GM04504 (cell line): ENCODE data around the gene EVL.
A peak's percentile ranks its signal among the peaks of the same experiment; 100 is the strongest.
"Not testable (repeated sequence)": the region's sequence is repeated elsewhere in the genome, so short reads cannot be mapped to it uniquely, and the experiment has no call there.

Experiments
- DNase-seq: peaks from one replicate; pipeline ENCODE4 v3.0.0-alpha.2; 2012; ENCODE audit warnings: low read depth

The EVL gene

GRCh38 chr14:100039903-100040302 is 25.3 kb upstream of the EVL start:
- DNase-seq = no peak

GRCh38 chr14:100041271-100041670 is 24.0 kb upstream of the EVL start:
- DNase-seq = no peak

GRCh38 chr14:100042286-100042685 is 22.9 kb upstream of the EVL start:
- DNase-seq = no peak

GRCh38 chr14:100045642-100046344 is 19.4 kb upstream of the EVL start:
- no peak for DNase-seq

- no peak for DNase-seq
Measured at GRCh38 chr14:100047600-100047999, 17.6 kb upstream of the EVL start.

- no peak for DNase-seq
Measured at GRCh38 chr14:100048786-100049185, 16.4 kb upstream of the EVL start.

GRCh38 chr14:100049220-100049619 is 16.0 kb upstream of the EVL start:
- DNase-seq = peak; percentile 62

GRCh38 chr14:100051103-100051502 is 14.1 kb upstream of the EVL start:
- no peak for DNase-seq

GRCh38 chr14:100051543-100051942 is 13.7 kb upstream of the EVL start:
- DNase-seq = no peak

GRCh38 chr14:100052819-100053218 is 12.4 kb upstream of the EVL start:
- no peak for DNase-seq

GRCh38 chr14:100054316-100055075 is 10.7 kb upstream of the EVL start:
- no peak for DNase-seq

- DNase-seq = no peak
Measured at GRCh38 chr14:100056431-100056830, 8.8 kb upstream of the EVL start.

- no peak for DNase-seq
Measured at GRCh38 chr14:100056964-100057795, 8.0 kb upstream of the EVL start.

- no peak for DNase-seq
Measured at GRCh38 chr14:100058777-100059437, 6.3 kb upstream of the EVL start.

GRCh38 chr14:100059438-100059781 is 5.8 kb upstream of the EVL start:
- no peak for DNase-seq

- no peak for DNase-seq
Measured at GRCh38 chr14:100060760-100061159, 4.5 kb upstream of the EVL start.

- DNase-seq = no peak
Measured at GRCh38 chr14:100062590-100062989, 2.6 kb upstream of the EVL start.

- DNase-seq = no peak
Measured at GRCh38 chr14:100063314-100063941, 1.8 kb upstream of the EVL start.

- DNase-seq = not testable (repeated sequence)
Measured at GRCh38 chr14:100064335-100065092, 708 bp upstream of the EVL start.

GRCh38 chr14:100065942-100066574 is 836 bp downstream of the EVL start:
- no peak for DNase-seq

GRCh38 chr14:100066962-100067361 is 1.7 kb downstream of the EVL start:
- DNase-seq = no peak
